Panc1 (cell line): ENCODE data around the gene KDF1. TPM values are rescaled to one million over a fixed set of nuclear protein-coding genes. Genes with fewer than 3 reads are reported as not detected.

Source experiments
- ATAC-seq: fragments of 200-7000 bp; cut with Tn5 transposase; 2 replicates; pipeline ENCODE4 v1.9.1; 2020; ENCODE audit warnings: mild to moderate bottlenecking, moderate library complexity
- BruUV-seq: library from RNA; stranded (reverse); fragments of 400-500 nt; replicated peaks from 2 replicates; lab custom pipeline; 2021; lab: Mats Ljungman, UMichigan
- CTCF ChIA-PET: fragments of 300-600 bp; sonication (Branson Sonifier 250); formaldehyde crosslinking; loops from one replicate; lab custom pipeline; 2022; ENCODE audit warnings: antibody characterized with exemption; lab: Charles Lee
- POLR2A ChIA-PET: fragments of 300-600 bp; sonication (Branson Sonifier 250); formaldehyde crosslinking; loops from one replicate; lab custom pipeline; 2022; ENCODE audit warnings: antibody characterized with exemption; lab: Charles Lee
- DNase-seq: peaks from one replicate; pipeline ENCODE4 v3.0.0-alpha.2; 2010; ENCODE audit warnings: low read depth, low spot score
- H3K27ac ChIP-seq: 2 replicates; pipeline ENCODE4 v1.5.1; 2011; ENCODE audit warnings: mild to moderate bottlenecking, low read length, inconsistent platforms
- H3K27me3 ChIP-seq: fragments of 200-500 bp; sonication (Bioruptor generic); 2 replicates; pipeline ENCODE4 v1.6.0; 2014; ENCODE audit warnings: low read length, inconsistent platforms; ENCODE audit not compliant: control insufficient read depth, insufficient read depth
- H3K36me3 ChIP-seq: fragments of 200-500 bp; sonication (Bioruptor generic); 2 replicates; pipeline ENCODE4 v1.5.1; 2014; ENCODE audit warnings: inconsistent platforms, mild to moderate bottlenecking, low read length, moderate library complexity; ENCODE audit not compliant: control insufficient read depth, insufficient read depth
- H3K4me1 ChIP-seq: 2 replicates; pipeline ENCODE4 v1.5.1; 2011; ENCODE audit warnings: inconsistent platforms, mild to moderate bottlenecking, low read length, moderate library complexity; ENCODE audit not compliant: control insufficient read depth, insufficient read depth
- H3K4me3 ChIP-seq, 2 experiments: 2 replicates each; pipeline ENCODE4 v1.5.1; 2011 to 2012; ENCODE audit warnings: low read depth in 2 of 2, low read length in 2 of 2, mild to moderate bottlenecking in 2 of 2, inconsistent platforms in 1 of 2, moderate library complexity in 1 of 2
- H3K9me3 ChIP-seq: fragments of 200-500 bp; sonication (Bioruptor generic); 2 replicates; pipeline ENCODE4 v1.5.1; 2014; ENCODE audit warnings: low read depth, mild to moderate bottlenecking, inconsistent platforms, low read length, moderate library complexity; ENCODE audit not compliant: control insufficient read depth, insufficient read depth
- POLR2AphosphoS5 ChIP-seq: IDR thresholded peaks from 2 replicates; pipeline ENCODE4 v1.6.1; 2012; ENCODE audit warnings: mild to moderate bottlenecking, low read depth, low read length, moderate library complexity
- SIN3A ChIP-seq: IDR thresholded peaks from 2 replicates; pipeline ENCODE4 v1.6.1; 2012; ENCODE audit warnings: low read depth, mild to moderate bottlenecking, low read length, moderate library complexity, borderline replicate concordance; ENCODE audit not compliant: insufficient read depth
- TCF7L2 ChIP-seq: IDR thresholded peaks from 2 replicates; pipeline ENCODE4 v1.6.1; 2011; ENCODE audit warnings: mild to moderate bottlenecking, low read depth, low read length, inconsistent platforms
- in situ Hi-C: cut with HindIII; loops from 2 replicates; pipeline ENCODE4 v1.10.0; 2016; ENCODE audit warnings: low sequenced_read_pairs, low pct_unique_long_range_greater_than_20kb
- intact Hi-C: fragments of 100-400 bp; cut with micrococcal nuclease; formaldehyde crosslinking; loops from one replicate; pipeline ENCODE4 v1.10.0; 2022; ENCODE audit not compliant: unreplicated experiment
- total RNA-seq: library from RNA; stranded (reverse); gene quantifications from one replicate; pipeline ENCODE4 v1.2.1, GENCODE V29; 2021; ENCODE audit not compliant: unreplicated experiment
- TF ChIP-seq, protein P1 (sequence below): fragments of 450-650 bp; IDR thresholded peaks from 2 replicates; pipeline ENCODE4 v1.5.1; 2017; ENCODE audit warnings: mild to moderate bottlenecking
- TF ChIP-seq, protein P2 (sequence below), 2 experiments: IDR thresholded peaks; 2 replicates each; pipeline ENCODE4 v1.6.1; 2011 to 2012; ENCODE audit warnings: low read depth in 2 of 2, control low read depth in 1 of 2, low read length in 1 of 2, mild to moderate bottlenecking in 1 of 2, moderate library complexity in 1 of 2; ENCODE audit not compliant: insufficient read depth in 1 of 2

KDF1 gene
- total RNA-seq, 1 experiment from 2014 or later = 3.2 TPM

DNA sequence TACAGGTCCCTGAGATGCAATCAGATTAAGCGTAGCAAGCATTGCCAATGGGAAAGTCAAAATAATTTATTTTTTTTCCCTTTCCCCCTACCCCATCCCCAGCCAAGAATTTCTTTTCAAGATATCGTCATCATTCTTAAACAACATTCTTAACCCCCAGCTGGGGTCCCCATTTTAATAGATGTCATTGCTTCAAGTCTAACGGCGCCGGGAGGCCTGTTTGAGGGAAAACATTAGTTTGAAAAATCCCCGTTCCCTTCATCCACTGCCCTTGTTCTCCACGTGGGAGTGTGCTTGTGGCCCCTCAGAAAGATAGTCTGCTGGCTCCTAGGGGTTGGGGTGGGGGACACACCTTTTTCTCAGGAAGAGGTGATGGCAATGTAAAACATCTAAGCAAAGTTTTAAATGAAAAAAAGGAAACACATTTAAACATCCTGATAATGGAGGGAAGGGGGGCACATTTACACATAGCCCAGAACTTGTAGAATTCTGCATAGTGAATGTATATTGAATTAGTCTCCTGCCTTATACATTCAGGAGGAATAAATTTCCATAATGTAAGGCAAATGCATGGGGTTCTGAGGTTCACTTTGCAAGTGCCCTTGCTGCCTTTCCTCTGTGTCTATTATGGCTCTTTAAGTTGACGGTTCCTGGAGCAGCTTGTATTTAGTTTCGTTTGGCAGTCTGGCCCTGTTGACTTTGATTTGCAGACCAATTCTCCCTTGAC lies 40.0 kb upstream of the KDF1 start:
- H3K4me1 ChIP-seq = peaks cover 82% of the 10 kb centered on the region
- DNase-seq = no peak
- H3K9me3 ChIP-seq = no peaks in the 10 kb centered on the region
- BruUV-seq = TSS peak; percentile 48
- H3K4me3 ChIP-seq = 0 out of 4 replicates have a peak overlapping the region, but pooled peaks of 1 of the 2 experiments have one; percentile 9
- TF ChIP-seq POLR2AphosphoS5 = 0 out of 2 replicates have a peak, but pooled peaks have one; percentile 16
- TF ChIP-seq SIN3A = no peak
- TF ChIP-seq, protein P1, sequence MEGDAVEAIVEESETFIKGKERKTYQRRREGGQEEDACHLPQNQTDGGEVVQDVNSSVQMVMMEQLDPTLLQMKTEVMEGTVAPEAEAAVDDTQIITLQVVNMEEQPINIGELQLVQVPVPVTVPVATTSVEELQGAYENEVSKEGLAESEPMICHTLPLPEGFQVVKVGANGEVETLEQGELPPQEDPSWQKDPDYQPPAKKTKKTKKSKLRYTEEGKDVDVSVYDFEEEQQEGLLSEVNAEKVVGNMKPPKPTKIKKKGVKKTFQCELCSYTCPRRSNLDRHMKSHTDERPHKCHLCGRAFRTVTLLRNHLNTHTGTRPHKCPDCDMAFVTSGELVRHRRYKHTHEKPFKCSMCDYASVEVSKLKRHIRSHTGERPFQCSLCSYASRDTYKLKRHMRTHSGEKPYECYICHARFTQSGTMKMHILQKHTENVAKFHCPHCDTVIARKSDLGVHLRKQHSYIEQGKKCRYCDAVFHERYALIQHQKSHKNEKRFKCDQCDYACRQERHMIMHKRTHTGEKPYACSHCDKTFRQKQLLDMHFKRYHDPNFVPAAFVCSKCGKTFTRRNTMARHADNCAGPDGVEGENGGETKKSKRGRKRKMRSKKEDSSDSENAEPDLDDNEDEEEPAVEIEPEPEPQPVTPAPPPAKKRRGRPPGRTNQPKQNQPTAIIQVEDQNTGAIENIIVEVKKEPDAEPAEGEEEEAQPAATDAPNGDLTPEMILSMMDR = no peak
- TF ChIP-seq, protein P2, sequence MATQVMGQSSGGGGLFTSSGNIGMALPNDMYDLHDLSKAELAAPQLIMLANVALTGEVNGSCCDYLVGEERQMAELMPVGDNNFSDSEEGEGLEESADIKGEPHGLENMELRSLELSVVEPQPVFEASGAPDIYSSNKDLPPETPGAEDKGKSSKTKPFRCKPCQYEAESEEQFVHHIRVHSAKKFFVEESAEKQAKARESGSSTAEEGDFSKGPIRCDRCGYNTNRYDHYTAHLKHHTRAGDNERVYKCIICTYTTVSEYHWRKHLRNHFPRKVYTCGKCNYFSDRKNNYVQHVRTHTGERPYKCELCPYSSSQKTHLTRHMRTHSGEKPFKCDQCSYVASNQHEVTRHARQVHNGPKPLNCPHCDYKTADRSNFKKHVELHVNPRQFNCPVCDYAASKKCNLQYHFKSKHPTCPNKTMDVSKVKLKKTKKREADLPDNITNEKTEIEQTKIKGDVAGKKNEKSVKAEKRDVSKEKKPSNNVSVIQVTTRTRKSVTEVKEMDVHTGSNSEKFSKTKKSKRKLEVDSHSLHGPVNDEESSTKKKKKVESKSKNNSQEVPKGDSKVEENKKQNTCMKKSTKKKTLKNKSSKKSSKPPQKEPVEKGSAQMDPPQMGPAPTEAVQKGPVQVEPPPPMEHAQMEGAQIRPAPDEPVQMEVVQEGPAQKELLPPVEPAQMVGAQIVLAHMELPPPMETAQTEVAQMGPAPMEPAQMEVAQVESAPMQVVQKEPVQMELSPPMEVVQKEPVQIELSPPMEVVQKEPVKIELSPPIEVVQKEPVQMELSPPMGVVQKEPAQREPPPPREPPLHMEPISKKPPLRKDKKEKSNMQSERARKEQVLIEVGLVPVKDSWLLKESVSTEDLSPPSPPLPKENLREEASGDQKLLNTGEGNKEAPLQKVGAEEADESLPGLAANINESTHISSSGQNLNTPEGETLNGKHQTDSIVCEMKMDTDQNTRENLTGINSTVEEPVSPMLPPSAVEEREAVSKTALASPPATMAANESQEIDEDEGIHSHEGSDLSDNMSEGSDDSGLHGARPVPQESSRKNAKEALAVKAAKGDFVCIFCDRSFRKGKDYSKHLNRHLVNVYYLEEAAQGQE (IDR thresholded peaks at IDR 0.05; ENCODE audit: insufficient read depth in 1 of 2, low read depth in 2 of 2, low read length in 1 of 2) = no peak
- no peak for TF ChIP-seq TCF7L2
- peak overlapping the region; percentile 82 for H3K27ac ChIP-seq
- no peak for ATAC-seq
- no peaks in the 10 kb centered on the region; the same call in 1 of the 2 replicates for H3K36me3 ChIP-seq
- POLR2A ChIA-PET = interaction anchor here (0.6 kb wide), 1 partner anchor 9 kb away, joined by 3 read pairs; no protein-coding TSS in a partner anchor
- no peaks in the 10 kb centered on the region for H3K27me3 ChIP-seq
- CTCF ChIA-PET = interaction anchor here (1.0 kb wide), 1 partner anchor 46 kb away, joined by 7 read pairs; no protein-coding TSS in a partner anchor
- in situ Hi-C loops (no loop called here), intact Hi-C loops (no loop called here)

DNA sequence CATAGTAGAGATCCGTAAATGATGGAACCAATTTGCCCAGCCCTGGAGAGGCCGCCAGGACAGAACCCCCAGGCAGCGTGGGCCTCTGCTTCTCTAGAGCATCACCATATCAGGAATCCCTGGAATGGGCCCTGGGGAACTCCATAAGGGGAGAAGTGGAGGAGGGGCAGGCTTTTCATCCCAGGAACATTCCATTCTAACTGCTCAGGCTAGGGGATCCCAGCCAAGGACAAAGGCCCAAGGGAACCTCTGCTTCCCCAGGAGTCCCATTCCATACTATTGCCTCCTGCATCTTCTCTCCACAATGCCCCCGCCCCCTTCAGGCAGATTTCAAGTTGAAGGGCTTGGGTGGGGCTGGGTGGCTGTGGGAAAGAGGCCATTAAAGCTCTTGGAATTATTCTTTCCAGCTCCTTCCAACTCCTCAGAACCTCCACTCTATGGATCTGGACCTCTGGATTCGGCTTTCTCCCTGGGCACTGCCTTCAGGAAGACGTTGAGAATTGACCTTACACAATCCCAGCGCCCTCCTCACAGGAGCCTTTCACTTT lies 39.2 kb upstream of the KDF1 start:
- TF ChIP-seq POLR2AphosphoS5 (peak; percentile 90), TCF7L2 (no peak; the same call in 1 of the 2 replicates), SIN3A (no peak)
- TF ChIP-seq, protein P1 = no peak
- TF ChIP-seq, protein P2 (IDR thresholded peaks at IDR 0.05; ENCODE audit: insufficient read depth in 1 of 2, low read depth in 2 of 2, low read length in 1 of 2) = no peak
- POLR2A ChIA-PET = no interaction called here
- intact Hi-C loops = loop anchor here (5.0 kb wide), 1 partner anchor 43 kb away; no protein-coding TSS in a partner anchor
- no TSS peak for BruUV-seq
- DNase-seq (no peak), ATAC-seq (peak; percentile 59)
- Histone ChIP-seq H3K27me3 (no peaks in the 10 kb centered on the region), H3K4me1 (peaks cover 78% of the 10 kb centered on the region), H3K4me3 (no peak overlapping the region), H3K27ac (peak overlapping the region; percentile 82), H3K9me3 (no peaks in the 10 kb centered on the region), H3K36me3 (no peaks in the 10 kb centered on the region; the same call in none of the 2 replicates)
- in situ Hi-C loops = no loop called here
- CTCF ChIA-PET = no interaction called here
